HEK293 (cell line): Measurements from ENCODE around the gene ICAM1.

Experiments used
- BCL6B ChIP-seq: fragments of 450-650 bp; formaldehyde crosslinking; IDR thresholded peaks from 2 replicates; pipeline ENCODE4 v1.5.1; 2017; ENCODE audit warnings: missing biosample characterization, missing genetic modification characterization
- GFI1B ChIP-seq: fragments of 450-650 bp; formaldehyde crosslinking; IDR thresholded peaks from 2 replicates; pipeline ENCODE4 v1.5.1; 2016; ENCODE audit warnings: missing biosample characterization, missing genetic modification characterization
- HOXA7 ChIP-seq: sonication (generic); formaldehyde crosslinking; IDR thresholded peaks from 2 replicates; pipeline ENCODE4 v1.8.1; 2022; ENCODE audit warnings: missing genetic modification reagents, borderline replicate concordance
- IKZF3 ChIP-seq: fragments of 450-650 bp; IDR thresholded peaks from 2 replicates; pipeline ENCODE4 v1.5.0; 2018; ENCODE audit warnings: missing biosample characterization, mild to moderate bottlenecking, missing genetic modification characterization, moderate library complexity
- MEIS1 ChIP-seq: sonication (generic); formaldehyde crosslinking; IDR thresholded peaks from 2 replicates; pipeline ENCODE4 v1.8.1; 2022; ENCODE audit warnings: missing genetic modification reagents, mild to moderate bottlenecking, borderline replicate concordance
- PATZ1 ChIP-seq: fragments of 450-650 bp; formaldehyde crosslinking; IDR thresholded peaks from 2 replicates; pipeline ENCODE4 v1.5.1; 2016; ENCODE audit warnings: missing biosample characterization, missing genetic modification characterization
- PRDM2 ChIP-seq: fragments of 450-650 bp; formaldehyde crosslinking; IDR thresholded peaks from 2 replicates; pipeline ENCODE4 v1.5.1; 2016; ENCODE audit warnings: missing biosample characterization, missing genetic modification characterization, borderline replicate concordance
- SALL2 ChIP-seq: fragments of 450-650 bp; formaldehyde crosslinking; IDR thresholded peaks from 2 replicates; pipeline ENCODE4 v1.5.0; 2017; ENCODE audit warnings: missing biosample characterization, mild to moderate bottlenecking, missing genetic modification characterization, borderline replicate concordance
- SCRT2 ChIP-seq: fragments of 450-650 bp; formaldehyde crosslinking; IDR thresholded peaks from 2 replicates; pipeline ENCODE4 v1.5.1; 2016; ENCODE audit warnings: missing biosample characterization, missing genetic modification characterization
- SP3 ChIP-seq: fragments of 450-650 bp; formaldehyde crosslinking; IDR thresholded peaks from 2 replicates; pipeline ENCODE4 v1.5.1; 2016; ENCODE audit warnings: missing biosample characterization, missing genetic modification characterization
- TRIM28 ChIP-seq: IDR thresholded peaks from 2 replicates; pipeline ENCODE4 v1.6.1; 2011; ENCODE audit warnings: low read length, control low read depth, borderline replicate concordance
- ZBTB48 ChIP-seq: fragments of 450-650 bp; formaldehyde crosslinking; IDR thresholded peaks from 2 replicates; pipeline ENCODE4 v1.5.1; 2016; ENCODE audit warnings: missing biosample characterization, missing genetic modification characterization
- ZFHX2 ChIP-seq: fragments of 450-650 bp; formaldehyde crosslinking; conservative IDR thresholded peaks from 2 replicates; pipeline ENCODE4 v1.5.1; 2016; ENCODE audit warnings: missing biosample characterization, missing genetic modification characterization
- ZFP37 ChIP-seq: fragments of 450-650 bp; formaldehyde crosslinking; IDR thresholded peaks from 2 replicates; pipeline ENCODE4 v1.5.1; 2016; ENCODE audit warnings: missing biosample characterization, missing genetic modification characterization
- ZNF121 ChIP-seq: fragments of 450-650 bp; formaldehyde crosslinking; IDR thresholded peaks from 2 replicates; pipeline ENCODE4 v1.5.1; 2016; ENCODE audit warnings: missing biosample characterization, missing genetic modification characterization
- ZNF132 ChIP-seq: fragments of 450-650 bp; formaldehyde crosslinking; IDR thresholded peaks from 2 replicates; pipeline ENCODE4 v1.5.1; 2017; ENCODE audit warnings: missing biosample characterization, missing genetic modification characterization, borderline replicate concordance
- ZNF184 ChIP-seq: fragments of 450-650 bp; IDR thresholded peaks from 2 replicates; pipeline ENCODE4 v1.5.1; 2018; ENCODE audit warnings: missing biosample characterization, mild to moderate bottlenecking, missing genetic modification characterization
- ZNF2 ChIP-seq: fragments of 450-650 bp; formaldehyde crosslinking; IDR thresholded peaks from 2 replicates; pipeline ENCODE4 v1.5.1; 2016; ENCODE audit warnings: missing biosample characterization, missing genetic modification characterization
- ZNF24 ChIP-seq: fragments of 450-650 bp; formaldehyde crosslinking; IDR thresholded peaks from 2 replicates; pipeline ENCODE4 v1.5.1; 2016; ENCODE audit warnings: missing biosample characterization, missing genetic modification characterization
- ZNF266 ChIP-seq: fragments of 450-650 bp; formaldehyde crosslinking; IDR thresholded peaks from 2 replicates; pipeline ENCODE4 v1.5.1; 2016; ENCODE audit warnings: missing biosample characterization, missing genetic modification characterization, low read depth
- ZNF362 ChIP-seq: fragments of 450-650 bp; formaldehyde crosslinking; IDR thresholded peaks from 2 replicates; pipeline ENCODE4 v1.5.1; 2016; ENCODE audit warnings: missing biosample characterization, missing genetic modification characterization
- ZNF391 ChIP-seq: fragments of 450-650 bp; formaldehyde crosslinking; IDR thresholded peaks from 2 replicates; pipeline ENCODE4 v1.5.1; 2016; ENCODE audit warnings: low read depth, missing biosample characterization, missing genetic modification characterization, borderline replicate concordance
- ZNF510 ChIP-seq: fragments of 450-650 bp; formaldehyde crosslinking; IDR thresholded peaks from 2 replicates; pipeline ENCODE4 v1.5.1; 2018; ENCODE audit warnings: mild to moderate bottlenecking, missing genetic modification characterization, missing biosample characterization; ENCODE audit not compliant: insufficient replicate concordance
- ZNF621 ChIP-seq: fragments of 450-650 bp; formaldehyde crosslinking; IDR thresholded peaks from 2 replicates; pipeline ENCODE4 v1.5.1; 2017; ENCODE audit warnings: missing biosample characterization, missing genetic modification characterization
- ZNF629 ChIP-seq: fragments of 450-650 bp; formaldehyde crosslinking; IDR thresholded peaks from 2 replicates; pipeline ENCODE4 v1.5.1; 2017; ENCODE audit warnings: missing biosample characterization, missing genetic modification characterization
- ZNF654 ChIP-seq: fragments of 450-650 bp; formaldehyde crosslinking; IDR thresholded peaks from 2 replicates; pipeline ENCODE4 v1.5.1; 2016; ENCODE audit warnings: low read depth, missing biosample characterization, missing genetic modification characterization
- ZNF660 ChIP-seq: fragments of 450-650 bp; IDR thresholded peaks from 2 replicates; pipeline ENCODE4 v1.5.1; 2018; ENCODE audit warnings: missing biosample characterization, mild to moderate bottlenecking, missing genetic modification characterization
- ZNF692 ChIP-seq: fragments of 450-650 bp; formaldehyde crosslinking; IDR thresholded peaks from 2 replicates; pipeline ENCODE4 v1.5.1; 2016; ENCODE audit warnings: missing biosample characterization, missing genetic modification characterization
- ZSCAN16 ChIP-seq: fragments of 450-650 bp; formaldehyde crosslinking; IDR thresholded peaks from 2 replicates; pipeline ENCODE4 v1.5.1; 2016; ENCODE audit warnings: missing biosample characterization, missing genetic modification characterization
- ZXDB ChIP-seq: fragments of 450-650 bp; formaldehyde crosslinking; IDR thresholded peaks from 2 replicates; pipeline ENCODE4 v1.5.1; 2016; ENCODE audit warnings: missing biosample characterization, missing genetic modification characterization

ICAM1 gene

GRCh38 chr19:10228920-10229319, 42.0 kb upstream of the ICAM1 start (continued):
- no peak for TF ChIP-seq ZFP37 (tag by site-specific recombination)
- TF ChIP-seq ZNF621 (tag by site-specific recombination), result no peak
- TF ChIP-seq ZNF132, result no peak
- peak; percentile 81 for TF ChIP-seq IKZF3 (tag by site-specific recombination)
- peak; percentile 96; the same call in 1 of the 2 replicates for TF ChIP-seq ZNF121
- TF ChIP-seq BCL6B (tag by site-specific recombination), result no peak
- TF ChIP-seq ZNF629 (tag by site-specific recombination), result 0 out of 2 replicates have a peak, but pooled peaks have one; percentile 29
- no peak for TF ChIP-seq ZNF266 (tag by site-specific recombination)
- TF ChIP-seq MEIS1 (CRISPR knock-in tag), result no peak
- no peak for TF ChIP-seq GFI1B (tag by site-specific recombination)
- no peak for TF ChIP-seq ZNF692 (tag by site-specific recombination)
- no peak for TF ChIP-seq PRDM2 (tag by site-specific recombination)
- TF ChIP-seq ZSCAN16 (tag by site-specific recombination), result no peak
- TF ChIP-seq ZBTB48 (tag by site-specific recombination), result peak; percentile 81
- TF ChIP-seq ZNF660 (tag by site-specific recombination), result no peak
- no peak for TF ChIP-seq TRIM28
- no peak for TF ChIP-seq ZNF391
- TF ChIP-seq ZNF2 (tag by site-specific recombination), result peak; percentile 98
- TF ChIP-seq ZNF510 (tag by site-specific recombination), result no peak
- no peak for TF ChIP-seq ZNF24 (tag by site-specific recombination)
- no peak for TF ChIP-seq SCRT2 (tag by site-specific recombination)
- TF ChIP-seq ZNF654, result peak; percentile 36
- no peak for TF ChIP-seq ZNF184 (tag by site-specific recombination)
- TF ChIP-seq ZFHX2 (tag by site-specific recombination), result peak; percentile 66; the same call in 1 of the 2 replicates
- TF ChIP-seq SP3, result 0 out of 2 replicates have a peak, but pooled peaks have one; percentile 17
- no peak for TF ChIP-seq SALL2 (tag by site-specific recombination)
- TF ChIP-seq ZXDB (tag by site-specific recombination), result peak; percentile 48; the same call in 1 of the 2 replicates
- peak; percentile 89 for TF ChIP-seq ZNF362
- TF ChIP-seq HOXA7 (CRISPR knock-in tag), result no peak
- TF ChIP-seq PATZ1 (tag by site-specific recombination), result peak; percentile 66
